ENCODE data around the gene THSD1.

The THSD1 gene

DNA sequence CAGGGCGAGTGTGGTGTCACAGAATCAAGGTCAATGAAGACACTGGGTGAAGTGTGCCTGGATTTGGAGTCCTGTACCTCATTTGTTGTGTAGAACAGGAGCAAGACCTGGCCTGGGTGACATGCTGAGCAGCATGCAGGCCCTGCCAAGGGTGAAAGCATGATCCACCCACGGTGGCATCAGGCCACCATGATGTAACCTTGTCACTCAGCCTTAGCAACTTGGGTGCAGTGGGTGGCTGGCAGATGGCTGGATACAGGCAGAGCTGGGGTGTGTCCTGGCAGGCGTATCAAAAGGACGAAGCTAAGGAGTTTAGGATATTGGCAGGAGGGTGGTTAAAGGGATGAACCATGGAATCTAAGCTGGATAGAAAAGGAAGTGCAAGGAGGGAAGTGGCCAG, 10.3 kb downstream of the THSD1 start:
- Histone ChIP-seq H3K79me2 (ENCODE audit: low read length) (no peaks in the 10 kb centered on the region), H2AFZ (ENCODE audit: low read depth, low read length) (no peak overlapping the region), H3K9me3 (ENCODE audit: insufficient read depth, low read length) (no peaks in the 10 kb centered on the region), H4K20me1 (ENCODE audit: insufficient read depth, low read length) (no peaks in the 10 kb centered on the region), H3K4me1 (ENCODE audit: low read length) (peaks cover 5% of the 10 kb centered on the region; the same call in 1 of the 2 replicates), H3K27ac (ENCODE audit: low read length) (no peak overlapping the region), H3K4me3 (ENCODE audit: low read length) (no peak overlapping the region), H3K9ac (ENCODE audit: low read length) (no peak overlapping the region), H3K4me2 (ENCODE audit: low read length) (no peak overlapping the region), H3K36me3 (replicated peaks; ENCODE audit: low read depth, low read length) (no peaks in the 10 kb centered on the region), H3K27me3 (ENCODE audit: low read depth, low read length) (no peaks in the 10 kb centered on the region)
- TF ChIP-seq, protein P1, sequence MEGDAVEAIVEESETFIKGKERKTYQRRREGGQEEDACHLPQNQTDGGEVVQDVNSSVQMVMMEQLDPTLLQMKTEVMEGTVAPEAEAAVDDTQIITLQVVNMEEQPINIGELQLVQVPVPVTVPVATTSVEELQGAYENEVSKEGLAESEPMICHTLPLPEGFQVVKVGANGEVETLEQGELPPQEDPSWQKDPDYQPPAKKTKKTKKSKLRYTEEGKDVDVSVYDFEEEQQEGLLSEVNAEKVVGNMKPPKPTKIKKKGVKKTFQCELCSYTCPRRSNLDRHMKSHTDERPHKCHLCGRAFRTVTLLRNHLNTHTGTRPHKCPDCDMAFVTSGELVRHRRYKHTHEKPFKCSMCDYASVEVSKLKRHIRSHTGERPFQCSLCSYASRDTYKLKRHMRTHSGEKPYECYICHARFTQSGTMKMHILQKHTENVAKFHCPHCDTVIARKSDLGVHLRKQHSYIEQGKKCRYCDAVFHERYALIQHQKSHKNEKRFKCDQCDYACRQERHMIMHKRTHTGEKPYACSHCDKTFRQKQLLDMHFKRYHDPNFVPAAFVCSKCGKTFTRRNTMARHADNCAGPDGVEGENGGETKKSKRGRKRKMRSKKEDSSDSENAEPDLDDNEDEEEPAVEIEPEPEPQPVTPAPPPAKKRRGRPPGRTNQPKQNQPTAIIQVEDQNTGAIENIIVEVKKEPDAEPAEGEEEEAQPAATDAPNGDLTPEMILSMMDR (IDR thresholded peaks at IDR 0.05; ENCODE audit: low read depth, low read length) = no peak

DNA sequence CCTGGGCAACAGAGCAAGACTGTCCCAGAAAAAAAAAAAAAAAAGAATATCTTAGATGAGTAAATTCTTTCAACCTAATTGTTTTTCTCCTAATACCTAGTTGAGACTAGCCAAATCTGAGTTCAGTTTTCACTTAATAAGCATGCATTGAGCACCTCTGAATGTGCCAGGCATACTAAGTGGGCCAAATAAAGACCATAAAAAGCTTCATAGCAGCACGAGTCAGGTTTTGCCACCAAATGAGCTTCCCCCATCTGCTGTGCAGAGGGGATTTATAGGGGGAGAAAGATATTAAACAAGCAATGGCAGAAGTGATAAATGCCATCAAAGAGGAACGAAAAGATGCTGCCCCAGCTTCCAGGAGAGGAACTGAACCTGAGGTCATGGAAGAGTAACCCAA, 11.4 kb downstream of the THSD1 start:
- H3K9ac ChIP-seq (ENCODE audit: low read length) = no peak overlapping the region
- no peak overlapping the region for H2AFZ ChIP-seq (ENCODE audit: low read depth, low read length)
- H3K27me3 ChIP-seq (ENCODE audit: low read depth, low read length) = no peaks in the 10 kb centered on the region
- no peaks in the 10 kb centered on the region for H3K79me2 ChIP-seq (ENCODE audit: low read length)
- no peak overlapping the region for H3K4me3 ChIP-seq (ENCODE audit: low read length)
- H3K4me2 ChIP-seq (ENCODE audit: low read length) = no peak overlapping the region
- TF ChIP-seq EZH2phosphoT487 (IDR thresholded peaks at IDR 0.05; ENCODE audit: low read depth) = no peak
- TF ChIP-seq, protein P1 (IDR thresholded peaks at IDR 0.05; ENCODE audit: low read depth, low read length) = no peak
- H3K27ac ChIP-seq (ENCODE audit: low read length) = no peak overlapping the region
- H3K36me3 ChIP-seq (replicated peaks; ENCODE audit: low read depth, low read length) = no peaks in the 10 kb centered on the region
- no peaks in the 10 kb centered on the region for H3K9me3 ChIP-seq (ENCODE audit: insufficient read depth, low read length)
- no peaks in the 10 kb centered on the region for H4K20me1 ChIP-seq (ENCODE audit: insufficient read depth, low read length)
- peaks cover 5% of the 10 kb centered on the region; the same call in 1 of the 2 replicates for H3K4me1 ChIP-seq (ENCODE audit: low read length)

DNA sequence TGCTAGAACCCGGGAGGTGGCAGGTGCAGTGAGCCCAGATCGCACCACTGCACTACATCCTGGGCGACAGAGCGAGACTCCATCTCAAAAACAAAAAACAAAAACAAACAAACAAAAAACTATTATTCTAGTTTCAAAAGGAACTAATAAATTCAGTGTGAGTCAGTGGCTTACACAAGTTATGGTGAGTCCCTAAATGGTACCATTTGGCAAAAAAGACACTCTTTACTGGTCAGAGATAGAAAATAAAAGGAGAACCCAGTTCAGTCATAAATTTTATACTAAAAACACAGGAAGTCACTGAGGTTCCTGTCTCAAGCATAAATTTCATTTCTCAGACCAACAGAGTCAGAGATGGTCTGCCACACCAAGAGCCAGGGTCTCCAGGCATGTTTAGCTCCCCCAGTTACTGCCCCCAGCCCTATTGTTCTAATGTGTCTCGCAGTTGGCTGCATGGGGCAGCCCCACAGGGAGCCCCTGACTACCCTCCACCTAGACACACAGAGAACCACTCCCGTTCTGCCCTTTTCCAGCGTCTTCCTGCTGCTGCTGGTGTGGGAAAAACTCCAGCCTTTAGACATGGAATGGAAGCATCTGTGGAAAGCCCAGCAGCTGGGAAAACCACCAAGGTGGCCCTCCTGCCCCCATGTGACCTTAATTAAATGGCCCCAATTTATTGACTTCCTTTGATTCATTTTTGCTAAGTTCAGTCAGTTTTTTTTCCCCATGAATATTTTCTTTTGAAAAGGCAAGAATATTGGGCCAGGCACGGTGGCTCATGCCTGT, 12.2 kb downstream of the THSD1 start:
- H3K9ac ChIP-seq (ENCODE audit: low read length) = no peak overlapping the region
- no peak overlapping the region for H3K4me3 ChIP-seq (ENCODE audit: low read length)
- H3K4me2 ChIP-seq (ENCODE audit: low read length) = no peak overlapping the region
- H3K9me3 ChIP-seq (ENCODE audit: insufficient read depth, low read length) = no peaks in the 10 kb centered on the region
- H3K4me1 ChIP-seq (ENCODE audit: low read length) = peaks cover 5% of the 10 kb centered on the region; the same call in 1 of the 2 replicates
- H2AFZ ChIP-seq (ENCODE audit: low read depth, low read length) = no peak overlapping the region
- no peaks in the 10 kb centered on the region for H3K79me2 ChIP-seq (ENCODE audit: low read length)
- TF ChIP-seq, protein P1 (IDR thresholded peaks at IDR 0.05; ENCODE audit: low read depth, low read length) = no peak
- TF ChIP-seq EZH2phosphoT487 (IDR thresholded peaks at IDR 0.05; ENCODE audit: low read depth) = no peak
- H4K20me1 ChIP-seq (ENCODE audit: insufficient read depth, low read length) = no peaks in the 10 kb centered on the region
- no peaks in the 10 kb centered on the region for H3K27me3 ChIP-seq (ENCODE audit: low read depth, low read length)
- no peaks in the 10 kb centered on the region for H3K36me3 ChIP-seq (replicated peaks; ENCODE audit: low read depth, low read length)
- no peak overlapping the region for H3K27ac ChIP-seq (ENCODE audit: low read length)

DNA sequence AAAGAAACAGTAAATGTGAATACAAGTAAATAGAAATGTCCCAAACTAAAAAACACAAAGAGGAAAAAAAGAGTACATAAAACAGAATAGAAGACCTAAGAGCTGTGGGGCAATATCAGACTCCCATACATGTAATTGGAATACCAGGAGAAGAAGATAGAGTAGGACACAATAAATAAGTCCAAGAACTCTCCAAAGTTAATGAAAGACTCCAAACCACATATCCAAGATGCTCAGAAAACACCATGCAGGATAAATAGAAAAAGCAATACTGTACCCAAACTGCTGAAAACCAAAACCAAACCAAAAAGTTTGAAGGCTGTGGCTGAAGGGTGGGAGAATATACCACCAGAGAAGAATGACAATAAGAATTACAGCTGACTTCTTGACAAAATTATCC, 18.3 kb downstream of the THSD1 start:
- Histone ChIP-seq H2AFZ (ENCODE audit: low read depth, low read length) (no peak overlapping the region), H3K27ac (ENCODE audit: low read length) (no peak overlapping the region), H3K27me3 (ENCODE audit: low read depth, low read length) (no peaks in the 10 kb centered on the region), H3K4me2 (ENCODE audit: low read length) (no peak overlapping the region), H3K4me1 (ENCODE audit: low read length) (no peaks in the 10 kb centered on the region), H3K9ac (ENCODE audit: low read length) (no peak overlapping the region), H3K36me3 (replicated peaks; ENCODE audit: low read depth, low read length) (no peaks in the 10 kb centered on the region), H3K4me3 (ENCODE audit: low read length) (no peak overlapping the region), H3K79me2 (ENCODE audit: low read length) (no peaks in the 10 kb centered on the region), H4K20me1 (ENCODE audit: insufficient read depth, low read length) (no peaks in the 10 kb centered on the region), H3K9me3 (ENCODE audit: insufficient read depth, low read length) (no peaks in the 10 kb centered on the region)
- no peak for TF ChIP-seq EZH2phosphoT487 (IDR thresholded peaks at IDR 0.05; ENCODE audit: low read depth)
- TF ChIP-seq, protein P1 (IDR thresholded peaks at IDR 0.05; ENCODE audit: low read depth, low read length) = no peak

Measured in OCI-LY3 (cell line).